ENCODE measurements around the gene GIT1. TPM values are rescaled to one million over a fixed set of nuclear protein-coding genes. Genes with fewer than 3 reads are reported as not detected.

The GIT1 gene
- total and polyA plus RNA-seq, 2 of the 13 experiments (the other 11 are each of a cell fraction or from before 2014, with no cell fraction given) = 14.2 to 30.8 TPM

- TF ChIP-seq ZHX2 (IDR thresholded peaks at IDR 0.05; ENCODE audit: low read depth) (no peak), ZHX2 (CRISPR knock-in tag; IDR thresholded peaks at IDR 0.05; ENCODE audit: borderline replicate concordance) (no peak), HOMEZ (CRISPR knock-in tag; IDR thresholded peaks at IDR 0.05; ENCODE audit: low read depth) (no peak), ZBTB39 (CRISPR knock-in tag; IDR thresholded peaks at IDR 0.05) (no peak), ZMYM3 (CRISPR knock-in tag; IDR thresholded peaks at IDR 0.05) (no peak), MXD3 (CRISPR knock-in tag; IDR thresholded peaks at IDR 0.05) (no peak), MLXIP (CRISPR knock-in tag; IDR thresholded peaks at IDR 0.05; ENCODE audit: borderline replicate concordance) (no peak), SMYD3 (CRISPR knock-in tag; IDR thresholded peaks at IDR 0.05) (0 out of 2 replicates have a peak, but pooled peaks have one; percentile 24), ZNF790 (CRISPR knock-in tag; IDR thresholded peaks at IDR 0.05; ENCODE audit: borderline replicate concordance) (no peak), E2F2 (CRISPR knock-in tag; IDR thresholded peaks at IDR 0.05; ENCODE audit: borderline replicate concordance) (no peak), TOE1 (CRISPR knock-in tag; IDR thresholded peaks at IDR 0.05) (no peak), TMF1 (CRISPR knock-in tag; IDR thresholded peaks at IDR 0.05; ENCODE audit: low read depth) (no peak), SKI (IDR thresholded peaks at IDR 0.05; ENCODE audit: partially characterized antibody) (no peak), HNRNPUL1 (IDR thresholded peaks at IDR 0.05; ENCODE audit: low read depth, low read length) (peak; percentile 89), ZNF3 (CRISPR knock-in tag; IDR thresholded peaks at IDR 0.05) (no peak; the same call in 1 of the 2 replicates), NCOA1 (CRISPR knock-in tag; IDR thresholded peaks at IDR 0.05) (no peak)
These were observed 33.6 kb downstream of the GIT1 start (continued) for GRCh38 chr17:29555840-29556239.
